ENCODE data around the gene BLOC1S6. TPM values are rescaled to one million over a fixed set of nuclear protein-coding genes. Genes with fewer than 3 reads are reported as not detected.

BLOC1S6 gene
- total and polyA plus RNA-seq, 9 of the 15 experiments (the other 6 are each of a cell fraction or from before 2014, with no cell fraction given), result 18.2 to 72.4 (median 38.4) TPM

GRCh38 chr15:45645026-45645980, 58.1 kb downstream of the BLOC1S6 start:
- ChIA-PET POLR2A (interaction anchor here (1.2 kb wide), 2 partner anchors 8 to 75 kb away, joined by 4 read pairs; no protein-coding TSS in a partner anchor), CTCF (ENCODE audit: low intra/inter-chr PET ratio) (no interaction called here)
- no peaks in the 10 kb centered on the region for H3K9me1 ChIP-seq (ENCODE audit: control insufficient read depth, insufficient read depth, low read length)
- in situ Hi-C loops (cut with MboI), result no loop called here
- H3K4me1 ChIP-seq (replicated peaks in 1 of 2; ENCODE audit: control insufficient read depth in 2 of 2, insufficient read depth in 2 of 2, low read length in 2 of 2), result no peaks in the 10 kb centered on the region; a peak in 1 of 5 replicates
- ATAC-seq (0 out of 3 replicates have a peak, but pooled peaks have one; percentile 28), FAIRE-seq (no peak), DNase-seq (ENCODE audit: extremely low read depth in 1 of 4, low spot score in 3 of 4) (no peak)
- 10% methylated on average over 9 of the region's 9 CpGs for WGBS (ENCODE audit: insufficient coverage, low coverage, missing lambda C conversion rate)
- peaks cover 12 to 16% of the 10 kb centered on the region in 2 experiments; a peak in 3 of 5 replicates for H3K27me3 ChIP-seq (ENCODE audit: control insufficient read depth in 2 of 2, insufficient read depth in 2 of 2, low read length in 2 of 2)
- BruUV-seq (replicated peaks), result no TSS peak
- H3K9ac ChIP-seq (ENCODE audit: insufficient read depth in 1 of 2, low read depth in 2 of 2, low read length in 2 of 2), result no peak overlapping the region
- 0 out of 2 replicates have a peak overlapping the region, but pooled peaks have one; percentile 5 for H3K4me2 ChIP-seq (ENCODE audit: insufficient read depth, low read length)
- H3K79me2 ChIP-seq (ENCODE audit: control insufficient read depth, insufficient read depth, low read length), result no peaks in the 10 kb centered on the region
- intact Hi-C loops (cut with micrococcal nuclease), result no loop called here
- no peak overlapping the region for H2AFZ ChIP-seq (ENCODE audit: low read depth, low read length)
- H3K9me3 ChIP-seq (replicated peaks; ENCODE audit: control insufficient read depth, insufficient read depth, low read depth, low read length), result no peaks in the 10 kb centered on the region
- no peak overlapping the region for H3K4me3 ChIP-seq
- no peak for TF ChIP-seq PTBP1 (IDR thresholded peaks at IDR 0.05; ENCODE audit: low read depth, low read length)
- no peak for TF ChIP-seq PHF21A (IDR thresholded peaks at IDR 0.05; ENCODE audit: borderline replicate concordance, low read depth)
- TF ChIP-seq IFI16 (CRISPR knock-in tag; IDR thresholded peaks at IDR 0.05), result no peak
- TF ChIP-seq CEBPG (CRISPR knock-in tag; IDR thresholded peaks at IDR 0.05), result peak; percentile 64
- peak; percentile 84 to 87 for TF ChIP-seq CEBPG (tag; conservative IDR thresholded peaks at IDR 0.05 in 1 of 2, IDR thresholded peaks at IDR 0.05 in 1 of 2)
- no peak for TF ChIP-seq ZNF511 (CRISPR knock-in tag; IDR thresholded peaks at IDR 0.05)
- TF ChIP-seq CEBPB (tag; IDR thresholded peaks at IDR 0.05), result peak; percentile 84
- no peak for TF ChIP-seq TBL1XR1 (IDR thresholded peaks at IDR 0.05; ENCODE audit: low read length in 2 of 2)
- TF ChIP-seq ZNF589 (CRISPR knock-in tag; IDR thresholded peaks at IDR 0.05; ENCODE audit: low read depth), result no peak
- no peak for TF ChIP-seq ZKSCAN1 (IDR thresholded peaks at IDR 0.05; ENCODE audit: low read depth, low read length)
- no peak for TF ChIP-seq HMG20B (CRISPR knock-in tag; IDR thresholded peaks at IDR 0.05)
- peak; percentile 36; the same call in 1 of the 2 replicates for TF ChIP-seq SOX6 (IDR thresholded peaks at IDR 0.05)
- no peak for TF ChIP-seq HLTF (IDR thresholded peaks at IDR 0.05)
- TF ChIP-seq VEZF1 (CRISPR knock-in tag; IDR thresholded peaks at IDR 0.05), result no peak
- TF ChIP-seq ZC3H8 (IDR thresholded peaks at IDR 0.05), result no peak
- no peak for TF ChIP-seq POLR2B (IDR thresholded peaks at IDR 0.05; ENCODE audit: low read depth, partially characterized antibody)
- no peak for TF ChIP-seq TGIF2 (CRISPR knock-in tag; IDR thresholded peaks at IDR 0.05)
- TF ChIP-seq CBX5 (IDR thresholded peaks at IDR 0.05; ENCODE audit: borderline replicate concordance, low read depth), result no peak
- TF ChIP-seq STAT5A (IDR thresholded peaks at IDR 0.05; ENCODE audit: borderline replicate concordance, low read length), result no peak
- no peaks in the 10 kb centered on the region for H3K36me3 ChIP-seq (ENCODE audit: control insufficient read depth, insufficient read depth, low read length)
- H3K27ac ChIP-seq (ENCODE audit: extremely low read depth, low read depth, low read length), result no peak overlapping the region
- H4K20me1 ChIP-seq (replicated peaks; ENCODE audit: control insufficient read depth, insufficient read depth, low read length), result no peaks in the 10 kb centered on the region

All from K562 (cell line).